Colonic mucosa (tissue), 4 donors: ENCODE data around the gene AK8. TPM values are rescaled to one million over a fixed set of nuclear protein-coding genes. Genes with fewer than 3 reads are reported as not detected.
"Not testable (repeated sequence)": the region's sequence is repeated elsewhere in the genome, so short reads cannot be mapped to it uniquely, and the experiment has no call there.

Experiments used
- DNase-seq: peaks from one replicate; pipeline ENCODE4 v3.0.0-alpha.2; 2020
- H3K27ac ChIP-seq: fragments of 200-600 bp; one replicate; pipeline ENCODE4 v1.8.0; 2021
- H3K27me3 ChIP-seq: fragments of 200-600 bp; one replicate; pipeline ENCODE4 v1.8.0; 2021
- H3K36me3 ChIP-seq: fragments of 200-600 bp; one replicate; pipeline ENCODE4 v1.8.0; 2021
- H3K4me1 ChIP-seq: fragments of 200-600 bp; one replicate; pipeline ENCODE4 v1.8.0; 2021; ENCODE audit warnings: mild to moderate bottlenecking
- H3K4me3 ChIP-seq: fragments of 200-600 bp; one replicate; pipeline ENCODE4 v1.8.0; 2021
- H3K9ac ChIP-seq, 2 donors: one replicate each; pipeline ENCODE4 v1.7.0; 2013; ENCODE audit warnings: control low read depth in 2 of 2, low read depth in 2 of 2, low read length in 2 of 2
- H3K9me3 ChIP-seq: fragments of 200-600 bp; one replicate; pipeline ENCODE4 v1.8.0; 2021
- CTCF ChIP-seq: fragments of 200-600 bp; IDR thresholded peaks from one replicate; pipeline ENCODE4 v1.8.0; 2022; ENCODE audit warnings: antibody characterized with exemption, mild to moderate bottlenecking
- intact Hi-C: fragments of 100-400 bp; cut with DNase I; formaldehyde crosslinking; loops from one replicate; pipeline ENCODE4 v1.14.1; 2022
- total RNA-seq, 2 donors: library from RNA; stranded (reverse); fragmentation: NEBNext Ultra II Directional in 1 of 2; extraction: Animal tissue kit (Norgen Biotek cat#: 25700) in 1 of 2; gene quantifications; one replicate each; pipeline ENCODE4 v1.2.1, GENCODE V29; 2021
- donor health status: healthy.
- donor health status: DM: no; HTN: no; CAD: no.
- donor health status: DM: no; HTN: no; CAD: no.

Gene AK8
- total RNA-seq, 2 donors from 2014 or later, result 0.16 to 0.59 TPM

GRCh38 chr9:132711846-132712245 lies 166.2 kb downstream of the AK8 start:
- no peak for TF ChIP-seq CTCF
- no peak for DNase-seq
- H3K27me3 ChIP-seq, result no peaks in the 10 kb centered on the region
- no peaks in the 10 kb centered on the region for H3K4me1 ChIP-seq
- H3K4me3 ChIP-seq, result no peak overlapping the region
- intact Hi-C loops, result no loop called here
- no peak overlapping the region for H3K9ac ChIP-seq
- no peaks in the 10 kb centered on the region for H3K36me3 ChIP-seq
- no peak overlapping the region for H3K27ac ChIP-seq
- H3K9me3 ChIP-seq, result no peaks in the 10 kb centered on the region

GRCh38 chr9:132711152-132711551 lies 166.9 kb downstream of the AK8 start:
- H3K4me3 ChIP-seq, H3K27ac ChIP-seq, DNase-seq, H3K9ac ChIP-seq, H3K27me3 ChIP-seq, H3K9me3 ChIP-seq, H3K4me1 ChIP-seq, intact Hi-C loops, H3K36me3 ChIP-seq: not testable (repeated sequence)

GRCh38 chr9:132710333-132710732 lies 167.8 kb downstream of the AK8 start:
- no peak overlapping the region for H3K27ac ChIP-seq
- no peak overlapping the region for H3K9ac ChIP-seq
- intact Hi-C loops, result no loop called here
- no peaks in the 10 kb centered on the region for H3K9me3 ChIP-seq
- H3K4me1 ChIP-seq, result no peaks in the 10 kb centered on the region
- H3K27me3 ChIP-seq, result no peaks in the 10 kb centered on the region
- TF ChIP-seq CTCF, result no peak
- DNase-seq, result no peak
- no peaks in the 10 kb centered on the region for H3K36me3 ChIP-seq
- H3K4me3 ChIP-seq, result no peak overlapping the region

- H3K4me1 ChIP-seq, result no peaks in the 10 kb centered on the region
- no peaks in the 10 kb centered on the region for H3K36me3 ChIP-seq
- no peak for TF ChIP-seq CTCF
- intact Hi-C loops, result no loop called here
- no peaks in the 10 kb centered on the region for H3K9me3 ChIP-seq
- H3K27ac ChIP-seq, result no peak overlapping the region
- DNase-seq, result no peak
- H3K4me3 ChIP-seq, result no peak overlapping the region
- no peaks in the 10 kb centered on the region for H3K27me3 ChIP-seq
- no peak overlapping the region for H3K9ac ChIP-seq
These were observed 169.2 kb downstream of the AK8 start for GRCh38 chr9:132708769-132709430.

- H3K4me1 ChIP-seq, result no peaks in the 10 kb centered on the region
- H3K9me3 ChIP-seq, result no peaks in the 10 kb centered on the region
- H3K36me3 ChIP-seq, result no peaks in the 10 kb centered on the region
- intact Hi-C loops, result no loop called here
- H3K9ac ChIP-seq, result no peak overlapping the region
- no peak overlapping the region for H3K27ac ChIP-seq
- H3K27me3 ChIP-seq, result no peaks in the 10 kb centered on the region
- H3K4me3 ChIP-seq, result no peak overlapping the region
- TF ChIP-seq CTCF, result no peak
- no peak for DNase-seq
These were observed 169.8 kb downstream of the AK8 start for GRCh38 chr9:132708239-132708638.

GRCh38 chr9:132703336-132703735 lies 174.7 kb downstream of the AK8 start:
- no peaks in the 10 kb centered on the region for H3K27me3 ChIP-seq
- no peak for DNase-seq
- TF ChIP-seq CTCF, result no peak
- H3K4me1 ChIP-seq, result no peaks in the 10 kb centered on the region
- no peak overlapping the region for H3K4me3 ChIP-seq
- H3K9ac ChIP-seq, result no peak overlapping the region
- intact Hi-C loops, result no loop called here
- no peaks in the 10 kb centered on the region for H3K36me3 ChIP-seq
- no peaks in the 10 kb centered on the region for H3K9me3 ChIP-seq
- no peak overlapping the region for H3K27ac ChIP-seq
